Gastrocnemius medialis (tissue), 4 donors: ENCODE data around the gene EIF2S2.

Source experiments
- POLR2A ChIP-seq, 2 donors: fragments of 450-650 bp; IDR thresholded peaks; one replicate each; pipeline ENCODE4 v1.6.1; 2017; ENCODE audit warnings: antibody characterized with exemption in 2 of 2, mild to moderate bottlenecking in 2 of 2, moderate library complexity in 2 of 2
- TF ChIP-seq, protein P1 (sequence below), 5 experiments: fragments of 450-650 bp in 3 of 5; fragments of 200-600 bp in 2 of 5; sonication (generic) in 2 of 5; IDR thresholded peaks in 4 of 5; conservative IDR thresholded peaks in 1 of 5; 1 replicate in 4 of 5; 2 replicates in 1 of 5; pipeline ENCODE4 v1.5.1; 2016 to 2019; ENCODE audit warnings: antibody characterized with exemption in 5 of 5, mild to moderate bottlenecking in 3 of 5, moderate library complexity in 3 of 5

DNA sequence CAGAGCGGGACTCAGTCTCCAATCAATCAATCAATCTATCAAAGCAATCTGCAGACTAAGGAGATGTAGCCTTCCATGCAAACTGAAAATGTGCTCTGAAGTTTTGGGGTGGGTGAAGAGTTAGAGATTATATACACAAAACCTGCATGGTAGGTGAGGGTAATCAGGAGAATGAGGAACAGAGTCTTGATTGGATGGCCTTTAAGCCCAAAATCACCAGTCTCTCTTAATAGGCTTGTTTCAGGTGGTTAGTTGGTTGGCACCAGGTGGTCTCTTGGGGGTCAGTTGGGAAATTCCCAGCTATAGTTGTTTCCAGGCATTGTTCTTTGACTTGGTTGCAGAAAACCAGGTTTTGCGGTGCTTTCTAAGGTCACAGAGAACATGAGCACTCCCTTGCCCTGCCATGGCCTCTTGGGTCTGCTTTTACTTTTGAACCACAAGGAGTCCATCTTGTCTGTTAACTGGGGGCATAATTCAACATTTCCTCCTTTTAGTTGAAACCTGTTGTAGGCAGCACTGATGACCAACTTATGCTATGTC, 33.3 kb upstream of the EIF2S2 start:
- TF ChIP-seq, protein P1, sequence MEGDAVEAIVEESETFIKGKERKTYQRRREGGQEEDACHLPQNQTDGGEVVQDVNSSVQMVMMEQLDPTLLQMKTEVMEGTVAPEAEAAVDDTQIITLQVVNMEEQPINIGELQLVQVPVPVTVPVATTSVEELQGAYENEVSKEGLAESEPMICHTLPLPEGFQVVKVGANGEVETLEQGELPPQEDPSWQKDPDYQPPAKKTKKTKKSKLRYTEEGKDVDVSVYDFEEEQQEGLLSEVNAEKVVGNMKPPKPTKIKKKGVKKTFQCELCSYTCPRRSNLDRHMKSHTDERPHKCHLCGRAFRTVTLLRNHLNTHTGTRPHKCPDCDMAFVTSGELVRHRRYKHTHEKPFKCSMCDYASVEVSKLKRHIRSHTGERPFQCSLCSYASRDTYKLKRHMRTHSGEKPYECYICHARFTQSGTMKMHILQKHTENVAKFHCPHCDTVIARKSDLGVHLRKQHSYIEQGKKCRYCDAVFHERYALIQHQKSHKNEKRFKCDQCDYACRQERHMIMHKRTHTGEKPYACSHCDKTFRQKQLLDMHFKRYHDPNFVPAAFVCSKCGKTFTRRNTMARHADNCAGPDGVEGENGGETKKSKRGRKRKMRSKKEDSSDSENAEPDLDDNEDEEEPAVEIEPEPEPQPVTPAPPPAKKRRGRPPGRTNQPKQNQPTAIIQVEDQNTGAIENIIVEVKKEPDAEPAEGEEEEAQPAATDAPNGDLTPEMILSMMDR (IDR thresholded peaks at IDR 0.05 in 4 of 5, conservative IDR thresholded peaks at IDR 0.05 in 1 of 5): no peak
- TF ChIP-seq POLR2A (IDR thresholded peaks at IDR 0.05): no peak
